Measurements from ENCODE around the gene TNFRSF4.

Gene TNFRSF4

DNA sequence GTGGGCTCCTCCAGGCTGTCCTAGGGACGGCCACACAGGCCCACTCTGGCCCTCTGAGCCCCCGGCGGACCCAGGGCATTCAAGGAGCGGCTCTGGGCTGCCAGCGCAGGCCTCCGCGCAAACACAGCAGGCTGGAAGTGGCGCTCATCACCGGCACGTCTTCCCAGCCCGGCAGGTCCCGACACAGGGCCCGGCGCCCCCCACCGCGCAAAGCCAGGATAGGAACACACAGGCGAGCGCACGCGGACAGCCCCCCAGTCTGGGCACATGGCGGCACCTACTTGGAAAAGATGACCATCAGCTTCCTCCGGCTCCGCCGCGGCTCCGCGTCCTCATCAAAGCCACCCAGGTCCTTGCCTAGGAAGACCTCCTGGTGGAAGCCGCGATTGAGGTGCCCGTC is 14.2 kb upstream of the TNFRSF4 start:
- H3K4me1 ChIP-seq (ENCODE audit: control insufficient read depth, low read depth, low read length): peaks cover 7% of the 10 kb centered on the region
- peaks cover 31% of the 10 kb centered on the region for H3K79me2 ChIP-seq (ENCODE audit: control insufficient read depth, insufficient read depth, low read length)
- no peak for DNase-seq
- no peak overlapping the region for H2BK120ac ChIP-seq (ENCODE audit: low read depth, low read length)
- H3K23ac ChIP-seq (ENCODE audit: low read length): no peak overlapping the region
- no peak overlapping the region for H4K8ac ChIP-seq (ENCODE audit: low read depth, low read length)
- H3K18ac ChIP-seq (ENCODE audit: low read length): no peak overlapping the region
- H3K27ac ChIP-seq (ENCODE audit: low read depth, low read length): no peak overlapping the region
- H3K4ac ChIP-seq (ENCODE audit: low read depth, low read length): no peak overlapping the region
- H2BK15ac ChIP-seq (replicated peaks; ENCODE audit: low read depth): no peak overlapping the region
- no peak overlapping the region for H2BK5ac ChIP-seq (ENCODE audit: low read length)
- no peak overlapping the region for H2AK5ac ChIP-seq (ENCODE audit: low read length)
- no peak overlapping the region for H3K4me3 ChIP-seq (ENCODE audit: low read length)
- H4K5ac ChIP-seq (ENCODE audit: low read length): no peak overlapping the region
- H3K36me3 ChIP-seq (ENCODE audit: control insufficient read depth, insufficient read depth, low read length): no peaks in the 10 kb centered on the region
- no peak overlapping the region for H3K56ac ChIP-seq (ENCODE audit: low read length)
- H3K79me1 ChIP-seq (ENCODE audit: low read length): peaks cover 31% of the 10 kb centered on the region
- WGBS (ENCODE audit: extremely low coverage, insufficient coverage, low lambda C conversion rate): no CpG with 5 or more reads among the region's 30 CpGs
- no peak overlapping the region for H3K9ac ChIP-seq (ENCODE audit: low read length)
- H3K4me2 ChIP-seq (ENCODE audit: low read length): no peak overlapping the region
- no peaks in the 10 kb centered on the region for H3K27me3 ChIP-seq (ENCODE audit: insufficient read depth, low read length, poor library complexity)

DNA sequence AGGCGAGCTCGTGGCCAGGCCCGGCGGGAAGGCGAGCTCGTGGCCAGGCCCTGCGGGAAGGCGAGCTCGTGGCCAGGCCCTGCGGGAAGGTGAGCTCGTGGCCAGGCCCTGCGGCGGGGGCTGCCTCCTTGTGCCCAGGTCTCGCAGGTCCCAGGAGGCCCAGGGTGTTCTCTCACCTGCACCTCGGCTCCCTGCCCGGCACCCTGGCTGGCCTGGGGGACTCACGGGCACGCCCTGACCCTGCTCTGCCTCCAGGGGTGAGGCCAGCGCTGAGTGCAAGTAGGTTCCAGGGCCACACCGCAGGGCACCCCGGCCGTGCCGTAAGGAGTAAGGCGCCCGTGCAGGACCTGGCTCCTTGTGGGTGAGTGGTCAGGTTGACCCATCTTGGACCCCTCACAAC is 13.4 kb upstream of the TNFRSF4 start:
- no peak overlapping the region for H3K56ac ChIP-seq (ENCODE audit: low read length)
- no peak overlapping the region for H3K4ac ChIP-seq (ENCODE audit: low read depth, low read length)
- peaks cover 27% of the 10 kb centered on the region for H3K79me1 ChIP-seq (ENCODE audit: low read length)
- H3K36me3 ChIP-seq (ENCODE audit: control insufficient read depth, insufficient read depth, low read length): peaks cover 4% of the 10 kb centered on the region
- WGBS (ENCODE audit: extremely low coverage, insufficient coverage, low lambda C conversion rate): no CpG with 5 or more reads among the region's 25 CpGs
- H4K8ac ChIP-seq (ENCODE audit: low read depth, low read length): no peak overlapping the region
- H4K5ac ChIP-seq (ENCODE audit: low read length): no peak overlapping the region
- H3K23ac ChIP-seq (ENCODE audit: low read length): no peak overlapping the region
- peaks cover 3% of the 10 kb centered on the region for H3K4me1 ChIP-seq (ENCODE audit: control insufficient read depth, low read depth, low read length)
- H3K18ac ChIP-seq (ENCODE audit: low read length): no peak overlapping the region
- H3K27ac ChIP-seq (ENCODE audit: low read depth, low read length): no peak overlapping the region
- no peaks in the 10 kb centered on the region for H3K27me3 ChIP-seq (ENCODE audit: insufficient read depth, low read length, poor library complexity)
- H3K4me2 ChIP-seq (ENCODE audit: low read length): no peak overlapping the region
- H3K4me3 ChIP-seq (ENCODE audit: low read length): no peak overlapping the region
- no peak overlapping the region for H3K9ac ChIP-seq (ENCODE audit: low read length)
- H3K79me2 ChIP-seq (ENCODE audit: control insufficient read depth, insufficient read depth, low read length): peaks cover 26% of the 10 kb centered on the region
- H2AK5ac ChIP-seq (ENCODE audit: low read length): no peak overlapping the region
- no peak overlapping the region for H2BK5ac ChIP-seq (ENCODE audit: low read length)
- H2BK120ac ChIP-seq (ENCODE audit: low read depth, low read length): no peak overlapping the region
- no peak overlapping the region for H2BK15ac ChIP-seq (replicated peaks; ENCODE audit: low read depth)
- DNase-seq: no peak

DNA sequence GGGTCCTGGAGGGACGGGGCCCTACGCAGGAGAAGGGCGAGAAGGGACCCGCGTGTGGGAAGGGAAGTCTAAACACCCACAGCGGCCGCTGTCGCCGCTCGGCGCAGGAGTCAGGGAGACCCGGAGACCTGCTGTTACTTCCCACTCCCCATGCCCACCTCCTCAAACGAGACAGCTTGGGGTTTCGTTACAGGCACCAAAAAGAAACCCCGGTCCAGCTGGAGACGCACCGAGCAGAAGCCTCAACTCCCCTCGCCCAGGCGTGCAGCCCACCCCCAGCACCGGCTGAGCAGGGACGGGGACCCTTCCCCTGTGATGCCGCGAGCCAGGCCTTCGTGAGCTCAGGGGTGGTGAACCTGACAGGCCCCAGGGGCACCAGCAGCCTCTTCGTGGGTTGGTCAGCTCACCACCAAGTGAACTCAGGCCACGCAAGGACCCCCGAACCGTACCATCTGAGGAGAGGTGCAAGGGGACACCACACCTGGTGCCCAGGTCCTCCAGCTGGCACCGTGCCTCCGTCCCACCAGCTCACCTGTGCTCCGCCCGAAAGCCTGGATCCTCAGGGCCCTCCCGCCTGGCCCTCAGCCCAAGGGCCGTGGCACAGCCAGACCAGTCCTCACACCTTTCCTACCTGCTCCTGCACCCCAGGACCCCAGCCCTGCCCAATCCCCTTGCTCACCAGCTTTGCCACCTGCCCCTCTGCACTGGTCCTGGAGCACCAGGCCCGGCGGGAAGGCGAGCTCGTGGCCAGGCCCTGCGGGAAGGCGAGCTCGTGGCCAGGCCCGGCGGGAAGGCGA is 12.8 kb upstream of the TNFRSF4 start:
- no peak overlapping the region for H2BK120ac ChIP-seq (ENCODE audit: low read depth, low read length)
- H2BK15ac ChIP-seq (replicated peaks; ENCODE audit: low read depth): no peak overlapping the region
- no peak overlapping the region for H3K4me2 ChIP-seq (ENCODE audit: low read length)
- no peak overlapping the region for H3K18ac ChIP-seq (ENCODE audit: low read length)
- no peak overlapping the region for H3K4me3 ChIP-seq (ENCODE audit: low read length)
- H3K23ac ChIP-seq (ENCODE audit: low read length): no peak overlapping the region
- no peaks in the 10 kb centered on the region for H3K27me3 ChIP-seq (ENCODE audit: insufficient read depth, low read length, poor library complexity)
- H3K79me1 ChIP-seq (ENCODE audit: low read length): peaks cover 27% of the 10 kb centered on the region
- no peak for DNase-seq
- no peak overlapping the region for H4K5ac ChIP-seq (ENCODE audit: low read length)
- H3K79me2 ChIP-seq (ENCODE audit: control insufficient read depth, insufficient read depth, low read length): peaks cover 26% of the 10 kb centered on the region
- H4K8ac ChIP-seq (ENCODE audit: low read depth, low read length): no peak overlapping the region
- peaks cover 3% of the 10 kb centered on the region for H3K4me1 ChIP-seq (ENCODE audit: control insufficient read depth, low read depth, low read length)
- no peak overlapping the region for H2BK5ac ChIP-seq (ENCODE audit: low read length)
- no peak overlapping the region for H2AK5ac ChIP-seq (ENCODE audit: low read length)
- H3K4ac ChIP-seq (ENCODE audit: low read depth, low read length): no peak overlapping the region
- H3K36me3 ChIP-seq (ENCODE audit: control insufficient read depth, insufficient read depth, low read length): peaks cover 4% of the 10 kb centered on the region
- no peak overlapping the region for H3K56ac ChIP-seq (ENCODE audit: low read length)
- no CpG with 5 or more reads among the region's 44 CpGs for WGBS (ENCODE audit: extremely low coverage, insufficient coverage, low lambda C conversion rate)
- no peak overlapping the region for H3K9ac ChIP-seq (ENCODE audit: low read length)
- H3K27ac ChIP-seq (ENCODE audit: low read depth, low read length): no peak overlapping the region

DNA sequence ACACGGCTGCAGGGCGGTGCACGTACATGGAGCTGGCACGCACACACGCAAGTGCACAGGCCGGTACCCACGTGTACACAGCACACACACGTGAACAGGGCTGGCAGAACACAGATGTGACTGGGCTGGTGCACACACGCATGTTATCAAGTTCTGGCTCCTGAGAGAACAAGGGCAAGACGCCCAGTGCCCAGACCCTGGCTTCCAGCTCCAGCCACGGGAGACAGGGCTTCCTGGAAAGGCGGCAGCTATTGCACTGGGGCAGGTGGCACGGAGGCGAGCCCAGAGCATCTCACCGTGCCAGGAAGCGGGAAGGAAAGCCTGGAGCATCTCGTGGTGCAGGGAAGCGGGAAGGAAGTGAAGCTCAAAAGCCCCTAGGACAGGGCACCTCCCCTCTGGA is 12.0 kb upstream of the TNFRSF4 start:
- H3K9ac ChIP-seq (ENCODE audit: low read length): no peak overlapping the region
- H3K27ac ChIP-seq (ENCODE audit: low read depth, low read length): no peak overlapping the region
- H4K8ac ChIP-seq (ENCODE audit: low read depth, low read length): no peak overlapping the region
- H3K18ac ChIP-seq (ENCODE audit: low read length): no peak overlapping the region
- no peak overlapping the region for H3K4me3 ChIP-seq (ENCODE audit: low read length)
- peaks cover 24% of the 10 kb centered on the region for H3K79me2 ChIP-seq (ENCODE audit: control insufficient read depth, insufficient read depth, low read length)
- no peaks in the 10 kb centered on the region for H3K27me3 ChIP-seq (ENCODE audit: insufficient read depth, low read length, poor library complexity)
- no peak overlapping the region for H3K56ac ChIP-seq (ENCODE audit: low read length)
- no peak for DNase-seq
- peaks cover 4% of the 10 kb centered on the region for H3K36me3 ChIP-seq (ENCODE audit: control insufficient read depth, insufficient read depth, low read length)
- no peak overlapping the region for H2BK15ac ChIP-seq (replicated peaks; ENCODE audit: low read depth)
- peaks cover 3% of the 10 kb centered on the region for H3K4me1 ChIP-seq (ENCODE audit: control insufficient read depth, low read depth, low read length)
- no peak overlapping the region for H2BK120ac ChIP-seq (ENCODE audit: low read depth, low read length)
- WGBS (ENCODE audit: extremely low coverage, insufficient coverage, low lambda C conversion rate): no CpG with 5 or more reads among the region's 18 CpGs
- H2BK5ac ChIP-seq (ENCODE audit: low read length): no peak overlapping the region
- H2AK5ac ChIP-seq (ENCODE audit: low read length): no peak overlapping the region
- no peak overlapping the region for H3K4me2 ChIP-seq (ENCODE audit: low read length)
- H3K79me1 ChIP-seq (ENCODE audit: low read length): peaks cover 23% of the 10 kb centered on the region
- H3K4ac ChIP-seq (ENCODE audit: low read depth, low read length): no peak overlapping the region
- H3K23ac ChIP-seq (ENCODE audit: low read length): no peak overlapping the region
- H4K5ac ChIP-seq (ENCODE audit: low read length): no peak overlapping the region

DNA sequence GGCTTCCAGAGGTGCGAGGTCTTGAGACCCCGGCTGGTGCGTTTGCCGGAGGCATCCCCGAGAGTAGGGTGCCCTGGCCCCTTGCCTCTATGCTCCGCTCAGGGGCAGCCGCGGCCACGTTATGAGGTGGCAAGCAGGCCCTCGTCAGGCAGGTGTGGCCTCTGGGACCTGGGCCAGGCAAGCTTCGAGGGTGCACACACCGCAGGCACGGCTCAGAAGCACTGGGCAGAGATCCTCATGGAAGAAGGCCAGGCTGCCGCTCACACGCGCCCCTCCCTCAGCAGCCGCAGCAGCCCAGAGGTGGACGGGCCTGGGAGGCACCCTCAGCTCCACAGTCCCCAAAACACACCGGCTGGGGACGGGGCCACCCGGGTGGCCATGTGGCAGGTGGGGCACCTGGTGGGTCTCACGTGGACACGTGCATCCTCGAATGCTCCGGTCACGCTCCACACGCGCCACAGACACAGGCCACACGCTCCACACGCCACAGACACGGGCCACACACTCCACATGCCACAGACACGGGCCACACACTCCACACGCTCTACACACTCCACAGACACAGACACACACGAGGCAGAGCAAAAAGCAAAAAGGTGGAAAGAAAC is 11.4 kb upstream of the TNFRSF4 start:
- H2AK5ac ChIP-seq (ENCODE audit: low read length): no peak overlapping the region
- H3K4ac ChIP-seq (ENCODE audit: low read depth, low read length): no peak overlapping the region
- H2BK120ac ChIP-seq (ENCODE audit: low read depth, low read length): no peak overlapping the region
- H3K23ac ChIP-seq (ENCODE audit: low read length): no peak overlapping the region
- peaks cover 4% of the 10 kb centered on the region for H3K36me3 ChIP-seq (ENCODE audit: control insufficient read depth, insufficient read depth, low read length)
- no peak overlapping the region for H3K27ac ChIP-seq (ENCODE audit: low read depth, low read length)
- H3K4me2 ChIP-seq (ENCODE audit: low read length): no peak overlapping the region
- no peak overlapping the region for H3K4me3 ChIP-seq (ENCODE audit: low read length)
- peaks cover 19% of the 10 kb centered on the region for H3K79me1 ChIP-seq (ENCODE audit: low read length)
- H3K27me3 ChIP-seq (ENCODE audit: insufficient read depth, low read length, poor library complexity): no peaks in the 10 kb centered on the region
- no peak overlapping the region for H4K8ac ChIP-seq (ENCODE audit: low read depth, low read length)
- no peak for DNase-seq
- no peaks in the 10 kb centered on the region for H3K4me1 ChIP-seq (ENCODE audit: control insufficient read depth, low read depth, low read length)
- H3K18ac ChIP-seq (ENCODE audit: low read length): no peak overlapping the region
- no peak overlapping the region for H3K56ac ChIP-seq (ENCODE audit: low read length)
- no peak overlapping the region for H3K9ac ChIP-seq (ENCODE audit: low read length)
- peaks cover 19% of the 10 kb centered on the region for H3K79me2 ChIP-seq (ENCODE audit: control insufficient read depth, insufficient read depth, low read length)
- no CpG with 5 or more reads among the region's 34 CpGs for WGBS (ENCODE audit: extremely low coverage, insufficient coverage, low lambda C conversion rate)
- no peak overlapping the region for H4K5ac ChIP-seq (ENCODE audit: low read length)
- H2BK15ac ChIP-seq (replicated peaks; ENCODE audit: low read depth): no peak overlapping the region
- H2BK5ac ChIP-seq (ENCODE audit: low read length): no peak overlapping the region
